ENCODE data around the gene EGFR.

The EGFR gene

DNA sequence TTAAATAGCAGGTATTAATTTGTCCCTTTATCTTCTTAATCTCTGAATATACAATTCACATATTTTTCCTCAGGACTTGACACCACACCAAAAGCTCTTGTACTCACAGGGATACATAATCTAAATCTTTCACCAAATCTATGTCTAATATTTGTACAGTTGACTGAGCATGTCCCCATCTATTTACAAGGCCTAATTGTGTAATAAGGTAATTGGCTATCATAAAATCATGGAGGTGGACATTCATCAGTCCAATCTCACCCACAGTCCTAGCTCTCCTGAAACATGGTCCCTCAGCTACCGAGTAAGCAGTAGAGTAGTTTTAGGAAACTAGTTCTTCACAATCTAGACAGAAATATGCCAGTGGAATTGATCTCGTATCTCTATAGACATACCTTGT is 30.3 kb upstream of the EGFR start:
- DNase-seq (ENCODE audit: low read depth, low spot score): no peak
- no CpG with 5 or more reads among the region's 2 CpGs for WGBS (ENCODE audit: insufficient coverage, insufficient read length)
- Histone ChIP-seq H3K4me1 (ENCODE audit: control insufficient read depth, insufficient read depth, low read length) (no peaks in the 10 kb centered on the region), H3K27ac (ENCODE audit: low read length) (no peak overlapping the region), H3K27me3 (ENCODE audit: control insufficient read depth, insufficient read depth, low read length) (no peaks in the 10 kb centered on the region), H3K36me3 (ENCODE audit: control insufficient read depth, insufficient read depth, low read length) (no peaks in the 10 kb centered on the region), H3K9me3 (ENCODE audit: control insufficient read depth, insufficient read depth, low read length) (no peaks in the 10 kb centered on the region), H3K4me3 (ENCODE audit: low read length) (no peak overlapping the region)

DNA sequence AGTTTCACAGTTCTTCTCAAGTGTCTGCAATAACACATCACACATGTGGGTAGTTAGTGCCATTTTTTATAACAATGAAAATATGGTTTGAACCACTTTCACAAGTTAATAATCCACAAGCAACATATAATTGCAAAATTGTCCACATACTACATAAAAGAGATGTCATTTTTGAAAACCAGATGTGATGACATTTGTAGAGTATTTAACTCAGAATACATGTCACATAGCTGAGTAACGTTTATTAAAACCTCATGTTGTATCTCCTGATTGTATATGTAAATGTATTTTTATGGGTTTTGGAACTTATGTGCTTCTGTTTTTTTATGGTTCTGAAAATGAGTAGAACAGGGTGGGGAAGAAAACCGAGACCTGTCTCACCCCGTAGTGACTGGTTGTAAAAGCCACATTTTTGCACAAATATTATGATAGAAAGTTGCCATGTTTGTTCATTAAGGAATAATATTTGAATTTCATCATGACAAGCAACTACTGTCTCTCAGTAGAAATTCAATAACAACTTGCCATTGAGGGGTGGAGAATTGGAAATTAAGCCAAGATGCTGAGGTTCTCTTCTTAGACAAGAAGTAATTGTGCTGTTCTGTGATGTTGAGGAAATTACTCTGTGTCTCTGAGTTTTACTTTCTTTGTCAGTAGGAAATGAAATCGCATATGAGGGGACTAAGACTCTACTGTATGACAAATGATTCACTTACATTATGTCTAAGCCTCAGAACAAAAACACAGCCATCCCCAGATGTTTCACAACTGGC is 29.2 kb upstream of the EGFR start:
- H3K27ac ChIP-seq (ENCODE audit: low read length): no peak overlapping the region
- no peaks in the 10 kb centered on the region for H3K36me3 ChIP-seq (ENCODE audit: control insufficient read depth, insufficient read depth, low read length)
- no peaks in the 10 kb centered on the region for H3K27me3 ChIP-seq (ENCODE audit: control insufficient read depth, insufficient read depth, low read length)
- no peaks in the 10 kb centered on the region for H3K4me1 ChIP-seq (ENCODE audit: control insufficient read depth, insufficient read depth, low read length)
- no peak for DNase-seq (ENCODE audit: low read depth, low spot score)
- no peaks in the 10 kb centered on the region for H3K9me3 ChIP-seq (ENCODE audit: control insufficient read depth, insufficient read depth, low read length)
- WGBS (ENCODE audit: insufficient coverage, insufficient read length): no CpG with 5 or more reads among the region's 4 CpGs
- no peak overlapping the region for H3K4me3 ChIP-seq (ENCODE audit: low read length)

DNA sequence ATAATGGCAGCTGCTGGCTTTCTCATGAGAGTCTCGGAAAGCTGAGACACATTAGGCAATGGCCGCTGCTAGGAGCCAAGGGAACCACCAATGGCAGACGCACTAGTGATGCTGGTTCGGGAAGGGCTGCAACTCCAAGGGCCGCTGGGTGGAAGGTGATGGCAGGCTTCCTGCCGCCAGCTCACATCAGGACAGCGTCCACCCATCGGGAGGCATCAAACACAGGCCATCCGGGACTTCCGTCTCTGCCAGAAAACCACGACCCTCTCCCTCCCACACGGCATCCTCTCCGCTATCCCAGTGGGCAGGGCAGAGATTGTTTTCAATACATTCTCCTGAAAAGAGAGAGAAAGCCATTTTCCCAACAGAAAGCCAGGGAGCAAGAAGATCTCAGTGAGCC is 27.5 kb upstream of the EGFR start:
- WGBS (ENCODE audit: insufficient coverage, insufficient read length): no CpG with 5 or more reads among the region's 13 CpGs
- Histone ChIP-seq H3K27ac (ENCODE audit: low read length) (no peak overlapping the region), H3K9me3 (ENCODE audit: control insufficient read depth, insufficient read depth, low read length) (no peaks in the 10 kb centered on the region), H3K27me3 (ENCODE audit: control insufficient read depth, insufficient read depth, low read length) (no peaks in the 10 kb centered on the region), H3K4me3 (ENCODE audit: low read length) (no peak overlapping the region), H3K36me3 (ENCODE audit: control insufficient read depth, insufficient read depth, low read length) (no peaks in the 10 kb centered on the region), H3K4me1 (ENCODE audit: control insufficient read depth, insufficient read depth, low read length) (no peaks in the 10 kb centered on the region)
- DNase-seq (ENCODE audit: low read depth, low spot score): no peak

GRCh38 chr7:54992871-54993475 is 25.8 kb upstream of the EGFR start:
- DNase-seq (ENCODE audit: low read depth, low spot score): no peak
- Histone ChIP-seq H3K27me3 (ENCODE audit: control insufficient read depth, insufficient read depth, low read length) (no peaks in the 10 kb centered on the region), H3K36me3 (ENCODE audit: control insufficient read depth, insufficient read depth, low read length) (no peaks in the 10 kb centered on the region), H3K4me3 (ENCODE audit: low read length) (no peak overlapping the region), H3K4me1 (ENCODE audit: control insufficient read depth, insufficient read depth, low read length) (no peaks in the 10 kb centered on the region), H3K9me3 (ENCODE audit: control insufficient read depth, insufficient read depth, low read length) (no peaks in the 10 kb centered on the region), H3K27ac (ENCODE audit: low read length) (no peak overlapping the region)
- no CpG with 5 or more reads among the region's 4 CpGs for WGBS (ENCODE audit: insufficient coverage, insufficient read length)

GRCh38 chr7:54995166-54995565 is 23.7 kb upstream of the EGFR start:
- no peaks in the 10 kb centered on the region for H3K4me1 ChIP-seq (ENCODE audit: control insufficient read depth, insufficient read depth, low read length)
- WGBS (ENCODE audit: insufficient coverage, insufficient read length): no CpG with 5 or more reads among the region's 5 CpGs
- no peaks in the 10 kb centered on the region for H3K36me3 ChIP-seq (ENCODE audit: control insufficient read depth, insufficient read depth, low read length)
- H3K27me3 ChIP-seq (ENCODE audit: control insufficient read depth, insufficient read depth, low read length): no peaks in the 10 kb centered on the region
- H3K9me3 ChIP-seq (ENCODE audit: control insufficient read depth, insufficient read depth, low read length): no peaks in the 10 kb centered on the region
- H3K4me3 ChIP-seq (ENCODE audit: low read length): no peak overlapping the region
- DNase-seq (ENCODE audit: low read depth, low spot score): no peak
- no peak overlapping the region for H3K27ac ChIP-seq (ENCODE audit: low read length)

GRCh38 chr7:54995610-54996363 is 23.0 kb upstream of the EGFR start:
- Histone ChIP-seq H3K4me3 (ENCODE audit: low read length) (no peak overlapping the region), H3K4me1 (ENCODE audit: control insufficient read depth, insufficient read depth, low read length) (no peaks in the 10 kb centered on the region), H3K27me3 (ENCODE audit: control insufficient read depth, insufficient read depth, low read length) (no peaks in the 10 kb centered on the region), H3K36me3 (ENCODE audit: control insufficient read depth, insufficient read depth, low read length) (no peaks in the 10 kb centered on the region), H3K9me3 (ENCODE audit: control insufficient read depth, insufficient read depth, low read length) (no peaks in the 10 kb centered on the region), H3K27ac (ENCODE audit: low read length) (no peak overlapping the region)
- WGBS (ENCODE audit: insufficient coverage, insufficient read length): no CpG with 5 or more reads among the region's 5 CpGs
- no peak for DNase-seq (ENCODE audit: low read depth, low spot score)

DNA sequence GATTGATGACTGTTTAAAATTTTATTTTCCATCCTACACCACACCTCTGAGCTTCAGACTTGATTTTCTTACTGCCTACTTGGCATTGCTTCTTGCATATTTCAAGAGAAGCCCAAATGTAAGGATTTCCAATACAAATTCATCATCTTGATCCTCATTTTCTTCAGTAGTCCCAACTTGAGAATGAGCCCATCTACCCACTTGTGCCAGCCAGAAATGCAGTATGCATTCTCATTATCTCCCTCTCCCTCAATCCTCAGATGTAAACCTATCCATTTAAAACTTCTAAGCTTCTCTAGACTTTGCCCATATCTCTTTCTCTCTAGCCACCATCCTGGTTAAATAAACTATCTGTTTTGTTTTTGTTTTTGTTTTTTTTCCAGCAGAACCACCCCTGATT is 22.4 kb upstream of the EGFR start:
- H3K4me1 ChIP-seq (ENCODE audit: control insufficient read depth, insufficient read depth, low read length): no peaks in the 10 kb centered on the region
- no peak for DNase-seq (ENCODE audit: low read depth, low spot score)
- H3K4me3 ChIP-seq (ENCODE audit: low read length): no peak overlapping the region
- H3K9me3 ChIP-seq (ENCODE audit: control insufficient read depth, insufficient read depth, low read length): no peaks in the 10 kb centered on the region
- H3K27ac ChIP-seq (ENCODE audit: low read length): no peak overlapping the region
- no peaks in the 10 kb centered on the region for H3K27me3 ChIP-seq (ENCODE audit: control insufficient read depth, insufficient read depth, low read length)
- no peaks in the 10 kb centered on the region for H3K36me3 ChIP-seq (ENCODE audit: control insufficient read depth, insufficient read depth, low read length)

DNA sequence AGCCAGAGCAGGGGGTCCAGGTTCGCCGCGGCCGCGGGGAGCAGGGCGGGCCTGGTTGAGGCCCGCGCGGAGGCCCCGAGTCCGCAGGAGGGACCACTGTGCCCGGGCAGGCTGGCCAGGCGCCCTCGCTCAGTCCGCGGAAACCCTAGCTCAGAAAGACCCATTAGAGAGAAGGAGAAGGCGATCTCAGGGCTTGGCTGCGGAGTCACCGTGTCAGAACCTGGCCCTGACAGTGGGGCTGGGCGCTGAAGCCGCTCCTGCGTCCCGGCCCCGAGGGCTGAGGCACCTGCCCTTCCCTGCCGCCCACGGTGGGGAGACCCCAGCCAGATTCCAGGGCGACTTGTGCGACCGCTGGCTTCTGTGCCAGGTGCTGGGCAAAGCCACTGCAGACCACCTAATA is 14.2 kb upstream of the EGFR start:
- Histone ChIP-seq H3K27me3 (ENCODE audit: control insufficient read depth, insufficient read depth, low read length) (no peaks in the 10 kb centered on the region), H3K4me1 (ENCODE audit: control insufficient read depth, insufficient read depth, low read length) (no peaks in the 10 kb centered on the region; the same call in 1 of the 2 replicates)
- no CpG with 5 or more reads among the region's 29 CpGs for WGBS (ENCODE audit: insufficient coverage, insufficient read length)

DNA sequence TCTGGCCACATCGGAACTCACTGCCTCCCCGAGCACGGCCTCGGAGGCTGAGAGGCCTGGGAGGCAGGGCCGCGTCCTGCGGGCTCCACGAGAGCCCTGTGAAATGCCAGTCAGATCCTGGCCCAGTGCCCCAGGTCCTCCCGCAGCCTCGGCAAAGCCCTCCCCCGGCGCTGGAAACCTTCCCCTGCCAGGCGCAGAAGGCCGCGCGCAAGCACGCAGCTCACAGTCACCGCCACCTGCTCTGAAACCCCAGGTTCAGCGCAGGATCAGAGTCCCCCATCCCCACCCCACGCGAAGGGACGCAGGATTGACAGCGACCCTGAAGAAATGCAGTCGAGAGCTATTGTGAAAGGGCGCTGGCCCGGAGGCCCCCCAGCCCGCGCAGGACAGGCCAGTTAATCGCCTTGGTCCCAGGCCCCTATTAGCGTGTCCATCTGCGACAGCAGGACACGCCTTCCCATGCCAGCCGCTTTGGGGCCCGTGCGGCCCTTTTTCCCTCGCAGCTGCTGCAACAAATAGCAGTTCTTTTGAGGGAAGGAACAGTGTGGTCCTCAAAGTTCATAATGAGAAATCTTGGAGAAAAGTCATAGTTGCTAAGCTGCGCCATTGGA is 13.5 kb upstream of the EGFR start:
- Histone ChIP-seq H3K9me3 (ENCODE audit: control insufficient read depth, insufficient read depth, low read length) (no peaks in the 10 kb centered on the region), H3K36me3 (ENCODE audit: control insufficient read depth, insufficient read depth, low read length) (no peaks in the 10 kb centered on the region), H3K27me3 (ENCODE audit: control insufficient read depth, insufficient read depth, low read length) (no peaks in the 10 kb centered on the region), H3K4me3 (ENCODE audit: low read length) (no peak overlapping the region), H3K27ac (ENCODE audit: low read length) (no peak overlapping the region), H3K4me1 (ENCODE audit: control insufficient read depth, insufficient read depth, low read length) (no peaks in the 10 kb centered on the region; the same call in 1 of the 2 replicates)
- WGBS (ENCODE audit: insufficient coverage, insufficient read length): no CpG with 5 or more reads among the region's 37 CpGs
- DNase-seq (ENCODE audit: low read depth, low spot score): no peak

More for the DNA sequence above, 14.2 kb upstream of the EGFR start:
- H3K36me3 ChIP-seq (ENCODE audit: control insufficient read depth, insufficient read depth, low read length): no peaks in the 10 kb centered on the region
- no peak overlapping the region for H3K27ac ChIP-seq (ENCODE audit: low read length)
- H3K4me3 ChIP-seq (ENCODE audit: low read length): no peak overlapping the region
- no peaks in the 10 kb centered on the region for H3K9me3 ChIP-seq (ENCODE audit: control insufficient read depth, insufficient read depth, low read length)
- no peak for DNase-seq (ENCODE audit: low read depth, low spot score)

DNA sequence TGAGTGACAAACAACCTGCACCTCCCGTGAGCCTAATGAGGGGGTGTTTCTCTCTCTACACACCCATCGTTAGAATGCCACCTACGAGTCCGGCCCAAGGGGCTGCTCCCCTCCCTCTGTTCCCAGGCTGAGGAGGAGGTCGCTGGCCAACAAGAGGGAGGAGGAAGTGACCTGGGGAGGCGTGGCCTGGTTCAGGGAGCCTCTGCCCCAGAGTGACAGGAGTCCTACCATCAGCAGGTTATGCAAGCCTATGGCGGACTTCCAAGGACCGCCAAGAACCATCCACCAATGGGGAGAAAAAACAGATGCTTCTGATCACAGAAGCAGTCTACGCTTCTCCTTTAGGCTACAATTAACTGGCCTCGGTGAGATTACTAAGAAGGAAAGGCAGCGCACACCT is 12.3 kb upstream of the EGFR start:
- no peaks in the 10 kb centered on the region for H3K36me3 ChIP-seq (ENCODE audit: control insufficient read depth, insufficient read depth, low read length)
- H3K4me3 ChIP-seq (ENCODE audit: low read length): no peak overlapping the region
- H3K27me3 ChIP-seq (ENCODE audit: control insufficient read depth, insufficient read depth, low read length): no peaks in the 10 kb centered on the region
- no peak overlapping the region for H3K27ac ChIP-seq (ENCODE audit: low read length)
- no CpG with 5 or more reads among the region's 11 CpGs for WGBS (ENCODE audit: insufficient coverage, insufficient read length)
- DNase-seq (ENCODE audit: low read depth, low spot score): no peak
- H3K4me1 ChIP-seq (ENCODE audit: control insufficient read depth, insufficient read depth, low read length): no peaks in the 10 kb centered on the region; the same call in 1 of the 2 replicates
- H3K9me3 ChIP-seq (ENCODE audit: control insufficient read depth, insufficient read depth, low read length): no peaks in the 10 kb centered on the region
